ENCODE results near the gene CA14.

CA14 gene

DNA sequence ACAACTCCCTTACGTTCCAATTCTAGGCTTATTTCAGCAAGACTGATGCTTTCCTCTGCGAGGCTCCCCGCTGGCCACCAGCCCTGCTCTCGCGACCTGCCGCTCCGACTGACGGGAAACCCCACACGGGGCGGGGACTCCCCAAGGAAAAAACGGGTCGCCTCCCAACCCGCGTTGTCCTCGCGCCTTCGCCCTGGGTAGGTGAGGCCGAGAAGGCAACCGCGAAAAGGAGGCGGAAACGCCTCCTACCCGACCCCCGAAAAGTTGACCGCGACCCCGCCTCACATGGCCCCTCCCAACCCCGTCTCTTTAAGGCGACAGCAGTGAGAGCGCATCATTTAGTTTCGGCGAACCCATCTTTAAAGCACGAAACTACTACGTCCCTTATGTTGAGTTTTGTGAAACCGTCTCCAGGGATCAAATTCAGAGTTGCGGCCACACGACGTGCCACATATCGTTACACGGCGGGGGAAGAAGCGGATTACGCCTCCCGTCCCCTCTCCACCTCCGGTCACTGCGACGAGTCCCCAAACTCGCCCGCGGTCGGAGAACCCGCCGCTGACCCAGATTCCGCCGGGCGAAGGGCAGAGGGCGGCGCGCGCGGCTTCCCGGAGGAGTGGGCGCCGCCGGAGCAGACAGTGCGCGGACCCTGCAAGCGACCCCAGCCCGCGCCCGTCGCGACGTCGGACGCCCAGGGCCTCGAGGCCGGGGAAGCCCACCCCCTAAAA, 22.8 kb upstream of the CA14 start (continued):
- TF ChIP-seq REST (tag by site-specific recombination; IDR thresholded peaks at IDR 0.05): no peak
- 0 out of 2 replicates have a peak, but pooled peaks have one; percentile 28 for TF ChIP-seq ZNF660 (tag by site-specific recombination; IDR thresholded peaks at IDR 0.05)
- TF ChIP-seq, protein P1, sequence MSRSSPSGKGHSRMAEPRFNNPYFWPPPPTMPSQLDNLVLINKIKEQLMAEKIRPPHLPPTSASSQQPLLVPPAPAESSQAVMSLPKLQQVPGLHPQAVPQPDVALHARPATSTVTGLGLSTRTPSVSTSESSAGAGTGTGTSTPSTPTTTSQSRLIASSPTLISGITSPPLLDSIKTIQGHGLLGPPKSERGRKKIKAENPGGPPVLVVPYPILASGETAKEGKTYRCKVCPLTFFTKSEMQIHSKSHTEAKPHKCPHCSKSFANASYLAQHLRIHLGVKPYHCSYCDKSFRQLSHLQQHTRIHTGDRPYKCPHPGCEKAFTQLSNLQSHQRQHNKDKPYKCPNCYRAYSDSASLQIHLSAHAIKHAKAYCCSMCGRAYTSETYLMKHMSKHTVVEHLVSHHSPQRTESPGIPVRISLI (tag by site-specific recombination; IDR thresholded peaks at IDR 0.05): peak; percentile 92
- TF ChIP-seq YY1 (tag by site-specific recombination; IDR thresholded peaks at IDR 0.05): no peak; the same call in 1 of the 2 replicates
- TF ChIP-seq ZNF350 (tag by site-specific recombination; IDR thresholded peaks at IDR 0.05): no peak
- TF ChIP-seq ZNF140 (tag by site-specific recombination; IDR thresholded peaks at IDR 0.05): no peak
- TF ChIP-seq BCL11B (tag by site-specific recombination; IDR thresholded peaks at IDR 0.05; ENCODE audit: low read depth): peak; percentile 34; the same call in 1 of the 2 replicates
- TF ChIP-seq ZNF658 (tag by site-specific recombination; IDR thresholded peaks at IDR 0.05): no peak
- TF ChIP-seq, protein P2, sequence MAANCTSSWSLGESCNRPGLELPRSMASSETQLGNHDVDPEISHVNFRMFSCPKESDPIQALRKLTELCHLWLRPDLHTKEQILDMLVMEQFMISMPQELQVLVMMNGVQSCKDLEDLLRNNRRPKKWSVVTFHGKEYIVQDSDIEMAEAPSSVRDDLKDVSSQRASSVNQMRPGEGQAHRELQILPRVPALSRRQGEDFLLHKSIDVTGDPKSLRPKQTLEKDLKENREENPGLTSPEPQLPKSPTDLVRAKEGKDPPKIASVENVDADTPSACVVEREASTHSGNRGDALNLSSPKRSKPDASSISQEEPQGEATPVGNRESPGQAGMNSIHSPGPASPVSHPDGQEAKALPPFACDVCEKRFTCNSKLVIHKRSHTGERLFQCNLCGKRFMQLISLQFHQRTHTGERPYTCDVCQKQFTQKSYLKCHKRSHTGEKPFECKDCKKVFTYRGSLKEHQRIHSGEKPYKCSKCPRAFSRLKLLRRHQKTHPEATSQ (tag by site-specific recombination; IDR thresholded peaks at IDR 0.05): no peak
- TF ChIP-seq, protein P3, sequence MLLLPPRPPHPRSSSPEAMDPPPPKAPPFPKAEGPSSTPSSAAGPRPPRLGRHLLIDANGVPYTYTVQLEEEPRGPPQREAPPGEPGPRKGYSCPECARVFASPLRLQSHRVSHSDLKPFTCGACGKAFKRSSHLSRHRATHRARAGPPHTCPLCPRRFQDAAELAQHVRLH (tag by site-specific recombination; IDR thresholded peaks at IDR 0.05): no peak
- no peak for TF ChIP-seq ZNF776 (tag by site-specific recombination; IDR thresholded peaks at IDR 0.05; ENCODE audit: borderline replicate concordance)
- TF ChIP-seq, protein P4, sequence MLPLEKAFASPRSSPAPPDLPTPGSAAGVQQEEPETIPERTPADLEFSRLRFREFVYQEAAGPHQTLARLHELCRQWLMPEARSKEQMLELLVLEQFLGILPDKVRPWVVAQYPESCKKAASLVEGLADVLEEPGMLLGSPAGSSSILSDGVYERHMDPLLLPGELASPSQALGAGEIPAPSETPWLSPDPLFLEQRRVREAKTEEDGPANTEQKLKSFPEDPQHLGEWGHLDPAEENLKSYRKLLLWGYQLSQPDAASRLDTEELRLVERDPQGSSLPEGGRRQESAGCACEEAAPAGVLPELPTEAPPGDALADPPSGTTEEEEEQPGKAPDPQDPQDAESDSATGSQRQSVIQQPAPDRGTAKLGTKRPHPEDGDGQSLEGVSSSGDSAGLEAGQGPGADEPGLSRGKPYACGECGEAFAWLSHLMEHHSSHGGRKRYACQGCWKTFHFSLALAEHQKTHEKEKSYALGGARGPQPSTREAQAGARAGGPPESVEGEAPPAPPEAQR (tag by site-specific recombination; IDR thresholded peaks at IDR 0.05): no peak
- no peak for TF ChIP-seq ZNF701 (tag by site-specific recombination; IDR thresholded peaks at IDR 0.05)
- TF ChIP-seq, protein P5, sequence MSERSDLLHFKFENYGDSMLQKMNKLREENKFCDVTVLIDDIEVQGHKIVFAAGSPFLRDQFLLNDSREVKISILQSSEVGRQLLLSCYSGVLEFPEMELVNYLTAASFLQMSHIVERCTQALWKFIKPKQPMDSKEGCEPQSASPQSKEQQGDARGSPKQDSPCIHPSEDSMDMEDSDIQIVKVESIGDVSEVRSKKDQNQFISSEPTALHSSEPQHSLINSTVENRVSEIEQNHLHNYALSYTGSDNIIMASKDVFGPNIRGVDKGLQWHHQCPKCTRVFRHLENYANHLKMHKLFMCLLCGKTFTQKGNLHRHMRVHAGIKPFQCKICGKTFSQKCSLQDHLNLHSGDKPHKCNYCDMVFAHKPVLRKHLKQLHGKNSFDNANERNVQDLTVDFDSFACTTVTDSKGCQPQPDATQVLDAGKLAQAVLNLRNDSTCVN (tag by site-specific recombination; optimal IDR thresholded peaks at IDR 0.05): peak; percentile 84
- peak; percentile 72; the same call in 1 of the 2 replicates for TF ChIP-seq ZBTB20 (tag by site-specific recombination; IDR thresholded peaks at IDR 0.05)
- no peak for TF ChIP-seq ZNF785 (tag by site-specific recombination; IDR thresholded peaks at IDR 0.05)
- TF ChIP-seq, protein P6, sequence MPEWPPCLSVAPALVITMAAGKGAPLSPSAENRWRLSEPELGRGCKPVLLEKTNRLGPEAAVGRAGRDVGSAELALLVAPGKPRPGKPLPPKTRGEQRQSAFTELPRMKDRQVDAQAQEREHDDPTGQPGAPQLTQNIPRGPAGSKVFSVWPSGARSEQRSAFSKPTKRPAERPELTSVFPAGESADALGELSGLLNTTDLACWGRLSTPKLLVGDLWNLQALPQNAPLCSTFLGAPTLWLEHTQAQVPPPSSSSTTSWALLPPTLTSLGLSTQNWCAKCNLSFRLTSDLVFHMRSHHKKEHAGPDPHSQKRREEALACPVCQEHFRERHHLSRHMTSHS (tag by site-specific recombination; IDR thresholded peaks at IDR 0.05): no peak
- no peak for TF ChIP-seq ZNF830 (tag by site-specific recombination; IDR thresholded peaks at IDR 0.05; ENCODE audit: low read depth)
- TF ChIP-seq ZNF175 (tag by site-specific recombination; IDR thresholded peaks at IDR 0.05): no peak
- TF ChIP-seq GLIS2 (tag by site-specific recombination; IDR thresholded peaks at IDR 0.05): peak; percentile 93
- TF ChIP-seq, protein P7, sequence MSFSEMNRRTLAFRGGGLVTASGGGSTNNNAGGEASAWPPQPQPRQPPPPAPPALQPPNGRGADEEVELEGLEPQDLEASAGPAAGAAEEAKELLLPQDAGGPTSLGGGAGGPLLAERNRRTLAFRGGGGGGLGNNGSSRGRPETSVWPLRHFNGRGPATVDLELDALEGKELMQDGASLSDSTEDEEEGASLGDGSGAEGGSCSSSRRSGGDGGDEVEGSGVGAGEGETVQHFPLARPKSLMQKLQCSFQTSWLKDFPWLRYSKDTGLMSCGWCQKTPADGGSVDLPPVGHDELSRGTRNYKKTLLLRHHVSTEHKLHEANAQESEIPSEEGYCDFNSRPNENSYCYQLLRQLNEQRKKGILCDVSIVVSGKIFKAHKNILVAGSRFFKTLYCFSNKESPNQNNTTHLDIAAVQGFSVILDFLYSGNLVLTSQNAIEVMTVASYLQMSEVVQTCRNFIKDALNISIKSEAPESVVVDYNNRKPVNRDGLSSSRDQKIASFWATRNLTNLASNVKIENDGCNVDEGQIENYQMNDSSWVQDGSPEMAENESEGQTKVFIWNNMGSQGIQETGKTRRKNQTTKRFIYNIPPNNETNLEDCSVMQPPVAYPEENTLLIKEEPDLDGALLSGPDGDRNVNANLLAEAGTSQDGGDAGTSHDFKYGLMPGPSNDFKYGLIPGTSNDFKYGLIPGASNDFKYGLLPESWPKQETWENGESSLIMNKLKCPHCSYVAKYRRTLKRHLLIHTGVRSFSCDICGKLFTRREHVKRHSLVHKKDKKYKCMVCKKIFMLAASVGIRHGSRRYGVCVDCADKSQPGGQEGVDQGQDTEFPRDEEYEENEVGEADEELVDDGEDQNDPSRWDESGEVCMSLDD (tag by site-specific recombination; IDR thresholded peaks at IDR 0.05): peak; percentile 93
- peak; percentile 75 for TF ChIP-seq ZBTB7A (tag by site-specific recombination; IDR thresholded peaks at IDR 0.05; ENCODE audit: low read depth)
- peak; percentile 59 for TF ChIP-seq ZNF629 (tag by site-specific recombination; IDR thresholded peaks at IDR 0.05)
- no peak for TF ChIP-seq ZNF302 (tag by site-specific recombination; IDR thresholded peaks at IDR 0.05; ENCODE audit: low read depth)
- no peak for TF ChIP-seq ZNF791 (tag by site-specific recombination; IDR thresholded peaks at IDR 0.05)
- TF ChIP-seq ZNF133 (tag by site-specific recombination; IDR thresholded peaks at IDR 0.05): no peak
- no peak for TF ChIP-seq ZNF514 (tag by site-specific recombination; IDR thresholded peaks at IDR 0.05)
